Cardiac muscle cell (in vitro differentiated cells and primary cell): Measurements from ENCODE around the gene ZNF689. TPM values are rescaled to one million over a fixed set of nuclear protein-coding genes. Genes with fewer than 3 reads are reported as not detected.

Experiments
- DNase-seq, 2 donors: peaks; one replicate each; pipeline versions ENCODE4 v3.0.0 to v3.0.0-alpha.2; 2010 to 2017; ENCODE audit warnings: low read depth in 1 of 2, low spot score in 1 of 2
- H3K27ac ChIP-seq: fragments of 200-600 bp; sonication (generic); 2 replicates; pipeline ENCODE4 v1.5.1; 2016
- H3K27me3 ChIP-seq: fragments of 200-600 bp; sonication (generic); 2 replicates; pipeline ENCODE4 v1.6.0; 2016; ENCODE audit warnings: control low read depth
- H3K36me3 ChIP-seq: fragments of 200-600 bp; sonication (generic); 2 replicates; pipeline ENCODE4 v1.5.1; 2016; ENCODE audit warnings: control low read depth
- H3K4me1 ChIP-seq: fragments of 200-600 bp; sonication (generic); 2 replicates; pipeline ENCODE4 v1.8.1; 2017; ENCODE audit warnings: low read depth, mild to moderate bottlenecking, mixed run types
- H3K4me3 ChIP-seq: fragments of 200-600 bp; sonication (generic); 2 replicates; pipeline ENCODE4 v1.5.1; 2016; ENCODE audit warnings: mild to moderate bottlenecking
- H3K9me3 ChIP-seq: fragments of 200-600 bp; sonication (generic); 2 replicates; pipeline ENCODE4 v1.5.1; 2017; ENCODE audit warnings: low read depth, mild to moderate bottlenecking, control low read depth
- polyA plus RNA-seq: library from polyadenylated mRNA; unstranded; fragments of >200 nt; fragmentation: Nextera tagmentation; extraction: Ambion mirVana; gene quantifications from 2 replicates; pipeline ENCODE4 v1.2.1, GENCODE V29; 2016
- total RNA-seq: library from RNA; depleted of rRNA; stranded (reverse); fragments of >200 nt; gene quantifications from 2 replicates; pipeline ENCODE4 v1.2.3, GENCODE V29; 2016
- TF ChIP-seq, protein P1 (sequence below): IDR thresholded peaks from 2 replicates; pipeline ENCODE4 v1.5.1; 2012; ENCODE audit warnings: low read depth, mild to moderate bottlenecking, low read length

The ZNF689 gene
- total and polyA plus RNA-seq, 2 experiments from 2014 or later: 11.3 to 19.5 TPM

DNA sequence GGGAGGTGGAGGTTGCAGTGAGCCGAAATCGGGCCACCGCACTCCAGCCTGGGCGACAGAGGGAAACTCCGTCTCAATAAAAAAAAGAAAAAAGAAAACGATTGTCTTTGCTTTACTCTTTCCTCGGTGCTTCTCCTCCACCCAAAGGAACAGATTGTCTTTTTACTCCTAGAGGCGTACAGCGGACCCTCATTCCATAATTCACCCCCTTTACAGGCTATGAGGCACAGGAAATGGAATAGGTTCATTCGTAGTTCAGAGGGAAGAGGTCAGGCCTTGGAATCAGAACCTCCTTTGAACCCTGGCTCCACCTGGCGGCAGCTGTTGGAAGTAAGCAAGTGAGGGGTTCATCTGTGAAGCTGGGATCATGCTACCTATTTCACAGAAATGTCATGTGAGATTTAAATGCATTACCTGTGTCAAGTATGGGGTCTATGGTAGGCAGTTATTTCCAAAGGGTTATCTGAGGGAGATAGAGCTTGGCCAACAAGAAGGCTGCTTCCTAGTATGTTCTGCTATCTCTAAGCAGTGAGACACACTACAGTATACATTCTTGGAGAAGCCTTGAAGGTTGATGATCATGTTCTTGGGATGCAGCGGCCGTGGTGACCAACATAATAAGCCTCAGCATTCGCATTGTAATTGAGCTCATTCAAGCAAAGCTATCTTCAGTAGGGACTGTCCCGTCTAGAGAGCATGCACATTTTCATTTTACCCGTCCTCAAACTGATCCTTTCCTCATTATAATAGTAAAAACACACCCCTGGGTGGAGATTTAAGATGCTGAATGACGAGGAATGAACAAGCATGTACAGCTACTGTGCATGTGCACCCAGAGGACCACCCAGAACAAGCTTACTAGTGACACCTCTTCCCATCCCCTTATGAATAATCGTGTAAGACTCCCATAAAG, 18.7 kb upstream of the ZNF689 start:
- Histone ChIP-seq H3K27ac (no peak overlapping the region), H3K9me3 (no peaks in the 10 kb centered on the region), H3K4me3 (no peak overlapping the region), H3K36me3 (no peaks in the 10 kb centered on the region), H3K27me3 (no peaks in the 10 kb centered on the region), H3K4me1 (no peaks in the 10 kb centered on the region)
- peak; percentile 77 to 83 for DNase-seq
- TF ChIP-seq, protein P1, sequence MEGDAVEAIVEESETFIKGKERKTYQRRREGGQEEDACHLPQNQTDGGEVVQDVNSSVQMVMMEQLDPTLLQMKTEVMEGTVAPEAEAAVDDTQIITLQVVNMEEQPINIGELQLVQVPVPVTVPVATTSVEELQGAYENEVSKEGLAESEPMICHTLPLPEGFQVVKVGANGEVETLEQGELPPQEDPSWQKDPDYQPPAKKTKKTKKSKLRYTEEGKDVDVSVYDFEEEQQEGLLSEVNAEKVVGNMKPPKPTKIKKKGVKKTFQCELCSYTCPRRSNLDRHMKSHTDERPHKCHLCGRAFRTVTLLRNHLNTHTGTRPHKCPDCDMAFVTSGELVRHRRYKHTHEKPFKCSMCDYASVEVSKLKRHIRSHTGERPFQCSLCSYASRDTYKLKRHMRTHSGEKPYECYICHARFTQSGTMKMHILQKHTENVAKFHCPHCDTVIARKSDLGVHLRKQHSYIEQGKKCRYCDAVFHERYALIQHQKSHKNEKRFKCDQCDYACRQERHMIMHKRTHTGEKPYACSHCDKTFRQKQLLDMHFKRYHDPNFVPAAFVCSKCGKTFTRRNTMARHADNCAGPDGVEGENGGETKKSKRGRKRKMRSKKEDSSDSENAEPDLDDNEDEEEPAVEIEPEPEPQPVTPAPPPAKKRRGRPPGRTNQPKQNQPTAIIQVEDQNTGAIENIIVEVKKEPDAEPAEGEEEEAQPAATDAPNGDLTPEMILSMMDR: peak; percentile 95

DNA sequence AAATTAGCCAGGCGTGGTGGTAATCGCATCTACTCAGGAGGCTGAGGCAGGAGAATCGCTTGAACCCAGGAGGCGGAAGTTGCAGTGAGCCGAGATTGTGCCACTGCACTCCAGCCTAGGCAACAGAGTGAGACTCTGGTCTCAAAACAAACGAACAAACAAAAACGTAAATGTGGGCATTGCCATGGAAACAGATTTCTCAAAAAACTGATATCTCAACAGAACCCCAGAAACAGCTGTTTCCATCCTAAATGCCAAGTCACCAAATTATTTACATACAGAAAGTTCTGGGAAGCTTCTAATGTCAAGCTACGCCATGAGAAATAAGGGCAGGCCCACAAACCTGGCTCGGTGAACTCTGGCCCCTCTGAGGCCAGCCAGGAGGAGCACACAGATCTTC, 16.0 kb upstream of the ZNF689 start:
- Histone ChIP-seq H3K4me3 (no peak overlapping the region), H3K9me3 (no peaks in the 10 kb centered on the region), H3K27ac (no peak overlapping the region), H3K36me3 (no peaks in the 10 kb centered on the region), H3K4me1 (peaks cover 8% of the 10 kb centered on the region), H3K27me3 (peaks cover 5% of the 10 kb centered on the region)
- DNase-seq: no peak
- TF ChIP-seq, protein P1: no peak

DNA sequence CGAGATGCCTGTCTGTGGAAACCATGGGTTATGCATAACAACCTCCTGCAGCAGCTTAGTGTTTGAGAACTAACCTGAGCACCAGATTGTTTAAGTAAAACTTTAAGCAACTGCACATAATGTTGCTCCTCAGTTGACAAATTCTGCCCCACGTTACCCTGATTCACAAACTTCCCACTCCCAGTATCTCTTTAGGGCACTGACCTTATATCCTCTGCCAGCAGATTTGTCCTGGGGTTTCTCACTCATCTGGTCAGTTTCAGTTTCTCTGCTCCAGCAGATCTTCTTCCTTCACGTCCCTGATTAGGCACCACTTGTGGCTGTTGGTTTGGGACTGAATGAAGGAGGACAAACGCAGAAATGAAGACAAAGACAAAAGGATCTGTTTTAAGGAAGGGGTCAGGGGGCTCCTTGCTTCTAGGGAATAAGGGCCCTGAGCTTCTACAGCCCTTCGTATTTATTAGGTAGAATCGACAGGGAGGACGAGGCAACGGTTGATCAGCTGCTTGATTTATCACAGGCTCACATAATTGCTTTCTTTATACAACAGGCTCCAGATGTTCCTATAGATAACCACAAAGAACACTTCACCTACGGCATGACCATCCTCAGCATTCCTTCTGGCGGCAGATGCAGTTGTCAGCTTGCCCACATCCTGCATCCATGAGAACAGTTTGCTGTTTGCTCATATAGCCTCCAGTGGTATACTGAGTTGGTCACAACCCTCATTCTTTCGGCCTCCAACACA, 13.5 kb upstream of the ZNF689 start:
- H3K9me3 ChIP-seq: no peaks in the 10 kb centered on the region
- no peaks in the 10 kb centered on the region for H3K36me3 ChIP-seq
- DNase-seq: no peak
- H3K4me1 ChIP-seq: peaks cover 8% of the 10 kb centered on the region
- peaks cover 5% of the 10 kb centered on the region for H3K27me3 ChIP-seq
- H3K27ac ChIP-seq: no peak overlapping the region
- TF ChIP-seq, protein P1: no peak
- no peak overlapping the region for H3K4me3 ChIP-seq

DNA sequence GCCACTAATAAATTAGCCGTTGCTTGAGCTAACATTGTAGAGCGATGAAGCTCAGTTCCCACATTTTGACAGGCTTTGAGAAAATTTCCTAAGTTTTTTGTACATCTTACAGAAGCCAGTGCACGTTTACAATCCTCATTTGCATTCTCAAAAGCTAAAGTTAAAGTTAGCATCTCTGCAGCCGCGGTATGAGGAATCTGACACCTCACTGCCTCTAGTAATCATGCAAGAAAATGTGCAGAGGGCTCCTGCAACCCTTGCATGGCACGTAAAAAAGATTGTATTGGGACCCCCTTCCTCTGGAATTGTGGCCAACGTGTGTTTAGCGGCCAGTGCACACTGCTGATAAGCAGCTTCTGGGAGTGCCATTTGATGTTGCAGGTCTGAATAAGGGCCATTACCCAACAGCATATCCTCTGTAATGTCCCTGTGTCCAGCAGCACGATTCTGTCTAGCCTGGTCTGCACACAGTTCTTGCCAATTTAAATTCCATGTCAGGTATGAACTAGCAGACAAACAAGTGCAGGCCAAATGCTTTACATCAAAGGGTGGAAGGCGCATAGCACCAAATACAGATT, 12.4 kb upstream of the ZNF689 start:
- H3K4me1 ChIP-seq: peaks cover 8% of the 10 kb centered on the region
- no peak overlapping the region for H3K27ac ChIP-seq
- no peaks in the 10 kb centered on the region for H3K9me3 ChIP-seq
- DNase-seq: no peak
- peaks cover 5% of the 10 kb centered on the region for H3K27me3 ChIP-seq
- H3K4me3 ChIP-seq: no peak overlapping the region
- H3K36me3 ChIP-seq: no peaks in the 10 kb centered on the region
- TF ChIP-seq, protein P1: no peak

DNA sequence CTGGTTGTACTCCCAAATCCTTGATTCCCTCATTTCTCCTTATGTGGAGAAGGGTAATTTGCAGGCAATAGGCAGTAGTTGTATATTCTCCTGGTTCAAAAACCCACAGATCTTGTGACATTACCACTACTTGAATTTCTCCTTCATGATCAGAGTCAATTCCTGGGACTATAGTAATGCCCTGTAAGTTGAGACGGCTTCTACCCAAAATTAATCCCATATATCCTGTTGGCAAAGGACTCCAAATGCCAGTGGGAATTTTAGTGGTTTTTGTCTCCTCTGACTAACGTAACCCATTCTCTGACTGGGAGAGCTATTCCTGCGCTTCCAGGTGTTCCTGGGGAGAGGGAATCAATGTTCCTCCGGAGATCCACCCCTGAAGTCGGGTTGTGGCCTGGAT, 11.6 kb upstream of the ZNF689 start:
- Histone ChIP-seq H3K4me1 (peaks cover 8% of the 10 kb centered on the region), H3K36me3 (no peaks in the 10 kb centered on the region), H3K27ac (no peak overlapping the region), H3K27me3 (peaks cover 5% of the 10 kb centered on the region), H3K9me3 (no peaks in the 10 kb centered on the region), H3K4me3 (no peak overlapping the region)
- TF ChIP-seq, protein P1: no peak
- DNase-seq: no peak
